Thoracic aorta (tissue), 2 donors: ENCODE results near the gene PTPRN2. TPM values are rescaled to one million over a fixed set of nuclear protein-coding genes. Genes with fewer than 3 reads are reported as not detected.

Source experiments
- ATAC-seq: fragments of 150-250 bp; one replicate; pipeline ENCODE4 v1.8.0; 2017; ENCODE audit warnings: low read depth; ENCODE audit not compliant: insufficient number of reproducible peaks, low FRiP score
- DNase-seq: peaks from one replicate; pipeline ENCODE4 v3.0.0-alpha.2; 2020; ENCODE audit warnings: low spot score
- H3K27ac ChIP-seq, 2 donors: fragments of 200-600 bp; sonication (generic); 1 replicate in 1 of 2; 2 replicates in 1 of 2; pipeline ENCODE4 v1.5.1; 2016; ENCODE audit warnings: mild to moderate bottlenecking in 2 of 2, moderate library complexity in 2 of 2
- H3K27me3 ChIP-seq: fragments of 200-600 bp; sonication (generic); replicated peaks from 2 replicates; pipeline ENCODE4 v1.6.0; 2016; ENCODE audit warnings: mild to moderate bottlenecking; ENCODE audit not compliant: insufficient read depth
- H3K36me3 ChIP-seq: fragments of 200-600 bp; sonication (generic); one replicate; pipeline ENCODE4 v1.5.1; 2016
- H3K4me1 ChIP-seq, 2 donors: fragments of 200-600 bp; sonication (generic); 1 replicate in 1 of 2; 2 replicates in 1 of 2; pipeline versions ENCODE4 v1.5.1 to v1.6.0; 2016; ENCODE audit warnings: low read depth in 2 of 2, mild to moderate bottlenecking in 1 of 2; ENCODE audit not compliant: control insufficient read depth in 1 of 2
- H3K4me3 ChIP-seq: fragments of 200-600 bp; sonication (generic); 2 replicates; pipeline ENCODE4 v1.5.1; 2016; ENCODE audit warnings: mild to moderate bottlenecking
- H3K9me3 ChIP-seq: fragments of 200-600 bp; sonication (generic); 2 replicates; pipeline ENCODE4 v1.5.1; 2016
- total RNA-seq, 2 donors: library from RNA; depleted of rRNA; stranded (reverse); fragments of >200 nt; gene quantifications; one replicate each; pipeline versions ENCODE4 v1.1.0 to v1.2.3, GENCODE V29; 2016
- TF ChIP-seq, protein P1 (sequence below): fragments of 200-600 bp; sonication (generic); IDR thresholded peaks from one replicate; pipeline ENCODE4 v1.5.1; 2019; ENCODE audit warnings: antibody characterized with exemption

Gene PTPRN2
- total RNA-seq, 2 donors from 2014 or later = 2.2 to 3.1 TPM

DNA sequence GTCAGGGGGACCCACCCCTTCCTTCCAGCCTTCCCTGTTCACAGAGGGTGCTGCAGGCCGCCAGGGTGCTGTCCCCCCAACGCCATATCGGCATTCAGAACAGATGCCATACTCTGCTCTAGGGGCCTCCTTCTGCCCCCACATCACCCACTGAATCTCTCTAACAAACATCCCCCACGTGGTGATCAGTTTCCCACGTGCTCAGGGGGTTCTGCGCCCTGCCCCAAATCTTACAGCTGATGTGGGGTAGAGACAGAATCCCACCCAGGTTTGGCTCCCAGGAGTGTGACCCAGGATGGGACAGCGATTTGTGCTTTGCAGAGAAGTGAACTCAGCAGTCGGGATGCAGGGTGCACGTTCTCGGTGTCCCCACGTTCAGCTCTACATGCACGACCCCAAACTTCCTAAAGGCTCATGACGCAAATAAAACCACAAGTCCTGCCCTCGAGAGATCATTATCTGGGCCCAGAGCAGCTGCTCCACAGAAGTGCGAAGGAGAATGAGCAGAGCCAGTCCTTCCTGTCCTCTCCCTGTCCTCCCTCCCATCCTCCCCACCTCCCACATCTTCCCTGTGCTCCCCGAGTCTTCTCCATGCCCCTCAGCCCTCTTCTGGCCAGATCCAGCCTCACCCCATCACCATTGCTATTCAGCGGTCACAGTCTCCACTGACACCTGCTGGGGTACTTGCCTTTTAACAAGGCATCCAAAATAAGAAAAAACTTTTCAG lies 827.5 kb downstream of the PTPRN2 start:
- no peak overlapping the region for H3K27ac ChIP-seq
- TF ChIP-seq, protein P1, sequence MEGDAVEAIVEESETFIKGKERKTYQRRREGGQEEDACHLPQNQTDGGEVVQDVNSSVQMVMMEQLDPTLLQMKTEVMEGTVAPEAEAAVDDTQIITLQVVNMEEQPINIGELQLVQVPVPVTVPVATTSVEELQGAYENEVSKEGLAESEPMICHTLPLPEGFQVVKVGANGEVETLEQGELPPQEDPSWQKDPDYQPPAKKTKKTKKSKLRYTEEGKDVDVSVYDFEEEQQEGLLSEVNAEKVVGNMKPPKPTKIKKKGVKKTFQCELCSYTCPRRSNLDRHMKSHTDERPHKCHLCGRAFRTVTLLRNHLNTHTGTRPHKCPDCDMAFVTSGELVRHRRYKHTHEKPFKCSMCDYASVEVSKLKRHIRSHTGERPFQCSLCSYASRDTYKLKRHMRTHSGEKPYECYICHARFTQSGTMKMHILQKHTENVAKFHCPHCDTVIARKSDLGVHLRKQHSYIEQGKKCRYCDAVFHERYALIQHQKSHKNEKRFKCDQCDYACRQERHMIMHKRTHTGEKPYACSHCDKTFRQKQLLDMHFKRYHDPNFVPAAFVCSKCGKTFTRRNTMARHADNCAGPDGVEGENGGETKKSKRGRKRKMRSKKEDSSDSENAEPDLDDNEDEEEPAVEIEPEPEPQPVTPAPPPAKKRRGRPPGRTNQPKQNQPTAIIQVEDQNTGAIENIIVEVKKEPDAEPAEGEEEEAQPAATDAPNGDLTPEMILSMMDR = no peak
- DNase-seq = no peak
- no peaks in the 10 kb centered on the region for H3K27me3 ChIP-seq
- H3K4me3 ChIP-seq = no peak overlapping the region
- no peaks in the 10 kb centered on the region for H3K9me3 ChIP-seq
- no peaks in the 10 kb centered on the region for H3K36me3 ChIP-seq
- ATAC-seq = no peak
- H3K4me1 ChIP-seq = no peaks in the 10 kb centered on the region

DNA sequence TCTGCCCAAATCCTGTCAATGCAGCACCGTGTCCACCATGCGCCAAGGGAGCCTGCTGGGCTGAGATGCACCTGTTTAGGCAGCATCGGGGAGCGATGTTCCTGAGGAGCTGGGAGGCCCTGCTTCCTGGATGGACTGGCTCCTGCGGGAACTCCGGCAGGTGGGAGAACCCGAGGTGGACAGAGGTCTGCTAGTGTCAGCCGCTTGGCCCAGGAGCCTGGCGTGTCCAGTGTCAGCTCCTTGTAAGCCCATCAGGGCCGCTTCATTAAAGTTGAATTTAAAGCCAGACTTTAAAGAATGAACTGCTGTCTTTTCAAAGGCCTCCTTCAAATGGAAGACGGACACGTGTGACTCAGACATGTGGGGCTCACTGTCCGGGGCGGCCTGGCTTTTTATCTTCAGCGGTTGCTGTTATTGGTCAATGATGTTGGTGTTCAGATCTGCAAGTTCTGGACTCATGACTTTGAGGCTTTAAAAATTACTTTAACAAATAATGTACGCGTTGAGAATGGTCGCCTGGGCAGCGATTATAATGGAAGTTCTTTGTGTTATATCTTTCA lies 828.3 kb downstream of the PTPRN2 start:
- DNase-seq (no peak), ATAC-seq (no peak)
- no peaks in the 10 kb centered on the region for H3K36me3 ChIP-seq
- no peaks in the 10 kb centered on the region for H3K9me3 ChIP-seq
- no peaks in the 10 kb centered on the region for H3K4me1 ChIP-seq
- no peak overlapping the region for H3K27ac ChIP-seq
- no peaks in the 10 kb centered on the region for H3K27me3 ChIP-seq
- TF ChIP-seq, protein P1 = no peak
- no peak overlapping the region for H3K4me3 ChIP-seq

DNA sequence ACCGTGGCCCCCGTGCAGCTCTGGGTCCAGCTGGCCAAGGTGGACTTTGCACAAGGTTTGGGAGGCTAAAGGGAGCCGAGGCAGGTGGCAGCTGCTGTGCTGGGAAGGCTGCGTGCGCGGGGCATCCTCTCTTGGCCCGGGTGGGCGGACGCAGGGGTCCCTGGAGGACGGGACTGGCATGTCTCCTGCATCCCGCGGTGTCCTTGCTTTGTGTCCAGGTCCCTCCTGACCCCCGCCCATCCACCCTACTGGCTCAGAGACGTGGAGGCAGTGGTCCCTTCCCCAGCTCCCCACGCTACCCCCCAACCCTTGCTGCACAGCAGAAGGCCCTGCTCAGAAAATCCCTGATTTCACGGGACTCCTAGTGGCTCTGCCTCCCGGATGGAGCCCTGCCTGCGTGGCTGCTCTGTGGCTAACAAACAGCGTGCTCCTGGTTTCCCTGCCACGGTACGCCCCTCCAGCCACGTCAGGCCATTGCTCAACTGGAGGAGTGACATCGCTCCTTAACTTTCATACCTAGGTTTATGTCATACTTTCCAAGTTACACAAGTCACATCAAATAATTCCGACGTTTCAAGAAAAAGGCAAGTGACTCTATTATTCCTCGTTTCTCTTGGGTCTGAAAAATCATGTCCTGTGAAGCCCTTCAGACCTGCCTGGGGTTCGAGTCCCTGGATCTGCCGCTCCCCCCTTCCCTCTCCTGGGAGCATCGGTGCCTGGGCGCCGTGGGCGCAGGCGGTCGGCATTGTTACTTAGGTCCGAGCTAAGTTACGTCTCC lies 829.0 kb downstream of the PTPRN2 start:
- H3K4me1 ChIP-seq = no peaks in the 10 kb centered on the region
- H3K4me3 ChIP-seq = no peak overlapping the region
- H3K9me3 ChIP-seq = no peaks in the 10 kb centered on the region
- DNase-seq = no peak
- H3K27ac ChIP-seq = no peak overlapping the region
- no peaks in the 10 kb centered on the region for H3K36me3 ChIP-seq
- TF ChIP-seq, protein P1 = no peak
- no peak for ATAC-seq
- H3K27me3 ChIP-seq = no peaks in the 10 kb centered on the region

DNA sequence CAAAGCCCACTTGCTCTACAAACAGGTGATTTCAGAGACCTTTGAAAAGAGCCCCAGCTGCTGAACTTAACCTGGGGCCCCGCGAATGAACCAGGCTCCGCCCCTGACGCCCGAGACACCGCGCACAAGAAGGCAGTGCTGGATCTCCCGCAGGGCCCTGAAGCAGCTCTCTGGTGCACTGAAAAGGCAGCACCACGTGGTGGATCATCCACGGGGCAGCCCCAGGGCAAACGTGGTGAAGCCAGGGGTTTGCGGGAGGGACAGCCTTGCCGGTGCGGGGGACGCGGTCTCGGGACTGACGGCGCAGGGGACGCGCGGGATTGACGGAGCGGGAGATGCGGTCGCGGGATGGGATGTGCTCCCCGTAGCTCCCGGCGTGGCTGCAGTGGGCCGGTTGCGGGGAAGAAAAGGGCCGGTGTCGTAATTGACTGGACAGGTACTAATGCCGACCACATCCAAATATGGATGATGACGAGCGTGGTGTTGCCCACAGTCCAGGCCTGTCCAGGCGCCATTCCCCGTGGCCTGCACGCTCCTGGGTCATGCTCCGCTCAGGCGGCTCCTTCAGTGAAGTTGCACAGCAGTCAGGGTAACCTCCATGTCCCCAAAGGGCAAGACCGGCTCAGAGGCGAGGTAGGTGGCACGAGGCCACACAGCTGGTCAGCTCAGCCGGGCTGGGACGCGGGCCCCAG lies 829.7 kb downstream of the PTPRN2 start:
- Histone ChIP-seq H3K4me1 (no peaks in the 10 kb centered on the region), H3K9me3 (no peaks in the 10 kb centered on the region), H3K36me3 (no peaks in the 10 kb centered on the region), H3K4me3 (no peak overlapping the region), H3K27ac (no peak overlapping the region), H3K27me3 (no peaks in the 10 kb centered on the region)
- no peak for ATAC-seq
- DNase-seq = no peak
- TF ChIP-seq, protein P1 = no peak

DNA sequence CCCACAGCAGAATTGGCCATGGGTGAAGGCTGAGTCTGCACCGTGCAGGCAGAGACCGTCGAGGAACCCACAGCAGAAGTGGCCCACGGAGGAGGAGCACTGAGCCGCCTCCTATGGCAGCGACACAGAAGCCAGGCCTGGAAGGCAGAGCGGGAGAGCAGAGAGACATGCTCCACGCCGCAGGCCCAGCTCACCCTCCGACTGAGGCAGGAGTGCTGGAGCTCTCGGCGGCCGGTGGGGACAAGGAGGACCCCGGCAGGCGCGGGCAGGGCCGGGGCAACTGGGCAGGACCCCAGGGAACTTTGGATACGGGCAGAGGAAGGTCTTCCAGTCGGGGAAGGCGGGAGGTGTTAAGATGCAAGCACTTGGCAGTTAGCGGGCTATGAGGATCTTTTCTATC lies 830.4 kb downstream of the PTPRN2 start:
- DNase-seq = no peak
- ATAC-seq = no peak
- no peaks in the 10 kb centered on the region for H3K36me3 ChIP-seq
- no peaks in the 10 kb centered on the region for H3K27me3 ChIP-seq
- no peak overlapping the region for H3K27ac ChIP-seq
- no peak overlapping the region for H3K4me3 ChIP-seq
- H3K9me3 ChIP-seq = no peaks in the 10 kb centered on the region
- TF ChIP-seq, protein P1 = no peak
- no peaks in the 10 kb centered on the region for H3K4me1 ChIP-seq
